WTC11 (cell line): Measurements from ENCODE around the gene FCGR3A.

ENCODE experiments used
- ARID4B ChIP-seq: sonication (generic); formaldehyde crosslinking; IDR thresholded peaks from 2 replicates; pipeline ENCODE4 v1.8.0; 2023; ENCODE audit warnings: missing genetic modification reagents, mild to moderate bottlenecking, borderline replicate concordance
- CTCF ChIP-seq: fragments of 200-600 bp; IDR thresholded peaks from 2 replicates; pipeline ENCODE4 v1.8.0; 2022; ENCODE audit warnings: antibody characterized with exemption
- E2F1 ChIP-seq: sonication (generic); formaldehyde crosslinking; IDR thresholded peaks from 2 replicates; pipeline ENCODE4 v1.8.0; 2022; ENCODE audit warnings: mild to moderate bottlenecking, missing genetic modification reagents

GRCh38 chr1:161511756-161512060 is 37.9 kb downstream of the FCGR3A start:
- TF ChIP-seq E2F1, result no peak
- no peak for TF ChIP-seq CTCF
- TF ChIP-seq ARID4B (CRISPR knock-in tag), result no peak
